ENCODE data around the gene GPR137B.

The GPR137B gene

DNA sequence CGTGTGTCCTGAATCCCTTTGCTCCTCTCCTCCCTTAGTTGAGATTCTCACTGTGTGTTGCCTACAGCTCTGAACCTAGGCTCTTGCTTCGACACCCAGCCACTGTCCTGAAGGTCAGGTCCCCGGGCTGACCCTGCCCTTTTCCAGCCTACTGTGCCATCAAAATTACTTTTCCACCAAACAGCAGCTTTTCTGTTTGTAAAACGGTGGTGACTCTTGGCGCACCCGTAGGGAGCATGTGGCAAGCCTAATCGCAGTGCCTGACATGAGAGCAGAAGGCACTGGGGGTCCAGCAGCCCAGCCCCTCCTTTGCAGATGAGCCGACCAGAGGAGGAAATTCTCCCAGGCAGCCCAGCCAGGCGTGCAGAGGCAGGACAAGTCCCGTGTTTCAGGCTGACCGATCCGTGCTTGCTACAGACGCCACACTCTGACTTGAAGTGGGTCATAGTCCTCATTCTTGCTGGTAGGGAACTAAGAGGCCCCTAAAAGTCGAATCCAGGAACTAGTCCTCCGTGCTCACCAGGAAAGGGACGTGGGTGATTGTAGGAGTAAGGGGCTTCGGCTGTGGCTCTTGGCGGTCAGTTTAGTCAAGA, 6.8 kb downstream of the GPR137B start (continued):
- TF ChIP-seq, protein P1, sequence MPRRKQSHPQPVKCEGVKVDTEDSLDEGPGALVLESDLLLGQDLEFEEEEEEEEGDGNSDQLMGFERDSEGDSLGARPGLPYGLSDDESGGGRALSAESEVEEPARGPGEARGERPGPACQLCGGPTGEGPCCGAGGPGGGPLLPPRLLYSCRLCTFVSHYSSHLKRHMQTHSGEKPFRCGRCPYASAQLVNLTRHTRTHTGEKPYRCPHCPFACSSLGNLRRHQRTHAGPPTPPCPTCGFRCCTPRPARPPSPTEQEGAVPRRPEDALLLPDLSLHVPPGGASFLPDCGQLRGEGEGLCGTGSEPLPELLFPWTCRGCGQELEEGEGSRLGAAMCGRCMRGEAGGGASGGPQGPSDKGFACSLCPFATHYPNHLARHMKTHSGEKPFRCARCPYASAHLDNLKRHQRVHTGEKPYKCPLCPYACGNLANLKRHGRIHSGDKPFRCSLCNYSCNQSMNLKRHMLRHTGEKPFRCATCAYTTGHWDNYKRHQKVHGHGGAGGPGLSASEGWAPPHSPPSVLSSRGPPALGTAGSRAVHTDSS (tag by site-specific recombination; IDR thresholded peaks at IDR 0.05) = no peak

DNA sequence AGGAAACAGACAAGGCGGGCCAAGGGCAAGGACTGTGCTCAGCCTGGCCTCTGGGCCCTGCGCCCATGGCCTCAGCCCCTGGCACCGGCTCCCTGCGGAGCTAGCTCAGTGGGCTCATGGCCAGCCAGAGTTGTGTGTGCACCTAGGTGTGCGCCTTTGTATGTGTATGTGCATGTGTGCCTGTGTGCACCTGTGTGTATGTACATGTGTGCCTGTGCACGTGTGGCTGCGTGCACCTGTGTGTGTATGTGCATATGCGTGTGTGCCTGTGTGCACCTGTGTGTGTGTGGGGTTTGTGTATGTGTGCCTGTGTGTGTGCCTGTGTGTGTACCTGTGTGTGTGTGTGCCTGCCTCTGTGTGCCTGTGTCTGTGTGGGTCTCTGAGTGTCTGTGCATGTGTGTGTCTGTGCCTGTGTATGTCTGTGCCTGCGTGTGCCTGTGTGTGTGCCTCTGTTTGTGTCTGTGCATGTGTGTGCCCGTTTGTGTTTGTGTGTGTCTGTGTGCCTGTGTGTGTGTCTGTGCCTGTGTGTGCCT, 7.4 kb downstream of the GPR137B start:
- H3K9me3 ChIP-seq (ENCODE audit: control insufficient read depth, insufficient read depth, low read depth, low read length) = no peaks in the 10 kb centered on the region
- POLR2A ChIA-PET = no interaction called here
- CTCF ChIA-PET = no interaction called here
- no peak overlapping the region for H3K27ac ChIP-seq (ENCODE audit: extremely low read depth, low read depth, low read length)
- peaks cover 6 to 9% of the 10 kb centered on the region in 2 experiments; a peak in 2 of 3 replicates for H3K36me3 ChIP-seq (ENCODE audit: control insufficient read depth in 2 of 2, insufficient read depth in 1 of 2, low read length in 2 of 2)
- no peaks in the 10 kb centered on the region for H3K4me1 ChIP-seq (ENCODE audit: control insufficient read depth, insufficient read depth, low read length)
- H3K4me3 ChIP-seq (ENCODE audit: low read depth, low read length) = no peak overlapping the region
- TF ChIP-seq, protein P1 (tag by site-specific recombination; IDR thresholded peaks at IDR 0.05) = no peak
- no peak for TF ChIP-seq ZNF670 (tag by site-specific recombination; IDR thresholded peaks at IDR 0.05; ENCODE audit: low read depth)
- no peak for TF ChIP-seq ZBTB7A (tag by site-specific recombination; IDR thresholded peaks at IDR 0.05; ENCODE audit: low read depth)
- peak; percentile 94 for TF ChIP-seq ZNF621 (tag by site-specific recombination; IDR thresholded peaks at IDR 0.05)
- no peak for TF ChIP-seq KLF16 (tag by site-specific recombination; IDR thresholded peaks at IDR 0.05)
- TF ChIP-seq ZNF112 (tag by site-specific recombination; IDR thresholded peaks at IDR 0.05) = no peak
- no peak for TF ChIP-seq ZNF175 (tag by site-specific recombination; IDR thresholded peaks at IDR 0.05)
- no peak for TF ChIP-seq ZNF610 (tag by site-specific recombination; IDR thresholded peaks at IDR 0.05; ENCODE audit: borderline replicate concordance)
- no peak for TF ChIP-seq REPIN1 (tag by site-specific recombination; IDR thresholded peaks at IDR 0.05; ENCODE audit: low read depth)
- TF ChIP-seq ZNF501 (tag by site-specific recombination; IDR thresholded peaks at IDR 0.05) = no peak
- 0 out of 2 replicates have a peak, but pooled peaks have one; percentile 54 for TF ChIP-seq ZNF521 (tag by site-specific recombination; IDR thresholded peaks at IDR 0.05)
- TF ChIP-seq ZNF560 (tag by site-specific recombination; IDR thresholded peaks at IDR 0.05; ENCODE audit: borderline replicate concordance) = no peak
- TF ChIP-seq ZNF174 (tag by site-specific recombination; IDR thresholded peaks at IDR 0.05) = no peak
- no peak for TF ChIP-seq TRIM28 (IDR thresholded peaks at IDR 0.05; ENCODE audit: borderline replicate concordance, low read length)
- TF ChIP-seq ZNF416 (tag by site-specific recombination; IDR thresholded peaks at IDR 0.05) = no peak
- TF ChIP-seq ZNF776 (tag by site-specific recombination; IDR thresholded peaks at IDR 0.05; ENCODE audit: borderline replicate concordance) = peak; percentile 74; the same call in 1 of the 2 replicates
- TF ChIP-seq, protein P2, sequence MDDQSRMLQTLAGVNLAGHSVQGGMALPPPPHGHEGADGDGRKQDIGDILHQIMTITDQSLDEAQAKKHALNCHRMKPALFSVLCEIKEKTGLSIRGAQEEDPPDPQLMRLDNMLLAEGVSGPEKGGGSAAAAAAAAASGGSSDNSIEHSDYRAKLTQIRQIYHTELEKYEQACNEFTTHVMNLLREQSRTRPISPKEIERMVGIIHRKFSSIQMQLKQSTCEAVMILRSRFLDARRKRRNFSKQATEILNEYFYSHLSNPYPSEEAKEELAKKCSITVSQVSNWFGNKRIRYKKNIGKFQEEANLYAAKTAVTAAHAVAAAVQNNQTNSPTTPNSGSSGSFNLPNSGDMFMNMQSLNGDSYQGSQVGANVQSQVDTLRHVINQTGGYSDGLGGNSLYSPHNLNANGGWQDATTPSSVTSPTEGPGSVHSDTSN (CRISPR knock-in tag; IDR thresholded peaks at IDR 0.05) = no peak
- TF ChIP-seq, protein P3, sequence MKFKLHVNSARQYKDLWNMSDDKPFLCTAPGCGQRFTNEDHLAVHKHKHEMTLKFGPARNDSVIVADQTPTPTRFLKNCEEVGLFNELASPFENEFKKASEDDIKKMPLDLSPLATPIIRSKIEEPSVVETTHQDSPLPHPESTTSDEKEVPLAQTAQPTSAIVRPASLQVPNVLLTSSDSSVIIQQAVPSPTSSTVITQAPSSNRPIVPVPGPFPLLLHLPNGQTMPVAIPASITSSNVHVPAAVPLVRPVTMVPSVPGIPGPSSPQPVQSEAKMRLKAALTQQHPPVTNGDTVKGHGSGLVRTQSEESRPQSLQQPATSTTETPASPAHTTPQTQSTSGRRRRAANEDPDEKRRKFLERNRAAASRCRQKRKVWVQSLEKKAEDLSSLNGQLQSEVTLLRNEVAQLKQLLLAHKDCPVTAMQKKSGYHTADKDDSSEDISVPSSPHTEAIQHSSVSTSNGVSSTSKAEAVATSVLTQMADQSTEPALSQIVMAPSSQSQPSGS (tag by site-specific recombination; IDR thresholded peaks at IDR 0.05; ENCODE audit: low read depth) = no peak
- peak; percentile 82 for TF ChIP-seq ZNF571 (tag by site-specific recombination; IDR thresholded peaks at IDR 0.05)
- TF ChIP-seq, protein P4, sequence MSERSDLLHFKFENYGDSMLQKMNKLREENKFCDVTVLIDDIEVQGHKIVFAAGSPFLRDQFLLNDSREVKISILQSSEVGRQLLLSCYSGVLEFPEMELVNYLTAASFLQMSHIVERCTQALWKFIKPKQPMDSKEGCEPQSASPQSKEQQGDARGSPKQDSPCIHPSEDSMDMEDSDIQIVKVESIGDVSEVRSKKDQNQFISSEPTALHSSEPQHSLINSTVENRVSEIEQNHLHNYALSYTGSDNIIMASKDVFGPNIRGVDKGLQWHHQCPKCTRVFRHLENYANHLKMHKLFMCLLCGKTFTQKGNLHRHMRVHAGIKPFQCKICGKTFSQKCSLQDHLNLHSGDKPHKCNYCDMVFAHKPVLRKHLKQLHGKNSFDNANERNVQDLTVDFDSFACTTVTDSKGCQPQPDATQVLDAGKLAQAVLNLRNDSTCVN (tag by site-specific recombination; optimal IDR thresholded peaks at IDR 0.05) = peak; percentile 28
- no peak for TF ChIP-seq ZNF140 (tag by site-specific recombination; IDR thresholded peaks at IDR 0.05)
- no peak for TF ChIP-seq SP7 (tag by site-specific recombination; IDR thresholded peaks at IDR 0.05)
- no peak for TF ChIP-seq ZNF266 (tag by site-specific recombination; IDR thresholded peaks at IDR 0.05; ENCODE audit: low read depth)
- TF ChIP-seq ZNF16 (tag by site-specific recombination; IDR thresholded peaks at IDR 0.05; ENCODE audit: low read depth) = 0 out of 2 replicates have a peak, but pooled peaks have one; percentile 27
- TF ChIP-seq ZNF654 (tag by site-specific recombination; IDR thresholded peaks at IDR 0.05; ENCODE audit: low read depth) = no peak
- TF ChIP-seq, protein P5, sequence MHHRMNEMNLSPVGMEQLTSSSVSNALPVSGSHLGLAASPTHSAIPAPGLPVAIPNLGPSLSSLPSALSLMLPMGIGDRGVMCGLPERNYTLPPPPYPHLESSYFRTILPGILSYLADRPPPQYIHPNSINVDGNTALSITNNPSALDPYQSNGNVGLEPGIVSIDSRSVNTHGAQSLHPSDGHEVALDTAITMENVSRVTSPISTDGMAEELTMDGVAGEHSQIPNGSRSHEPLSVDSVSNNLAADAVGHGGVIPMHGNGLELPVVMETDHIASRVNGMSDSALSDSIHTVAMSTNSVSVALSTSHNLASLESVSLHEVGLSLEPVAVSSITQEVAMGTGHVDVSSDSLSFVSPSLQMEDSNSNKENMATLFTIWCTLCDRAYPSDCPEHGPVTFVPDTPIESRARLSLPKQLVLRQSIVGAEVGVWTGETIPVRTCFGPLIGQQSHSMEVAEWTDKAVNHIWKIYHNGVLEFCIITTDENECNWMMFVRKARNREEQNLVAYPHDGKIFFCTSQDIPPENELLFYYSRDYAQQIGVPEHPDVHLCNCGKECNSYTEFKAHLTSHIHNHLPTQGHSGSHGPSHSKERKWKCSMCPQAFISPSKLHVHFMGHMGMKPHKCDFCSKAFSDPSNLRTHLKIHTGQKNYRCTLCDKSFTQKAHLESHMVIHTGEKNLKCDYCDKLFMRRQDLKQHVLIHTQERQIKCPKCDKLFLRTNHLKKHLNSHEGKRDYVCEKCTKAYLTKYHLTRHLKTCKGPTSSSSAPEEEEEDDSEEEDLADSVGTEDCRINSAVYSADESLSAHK (tag by site-specific recombination; IDR thresholded peaks at IDR 0.05) = no peak
- no peak for TF ChIP-seq ZNF169 (tag by site-specific recombination; IDR thresholded peaks at IDR 0.05)
- TF ChIP-seq ZNF366 (tag by site-specific recombination; conservative IDR thresholded peaks at IDR 0.05) = no peak
